ACHN (cell line): ENCODE data around the gene DSE.

Experiments used
- DNase-seq: peaks from one replicate; pipeline ENCODE4 v3.0.0-alpha.2; 2015
- in situ Hi-C: cut with HindIII; loops from 2 replicates; pipeline ENCODE4 v1.10.0; 2017; ENCODE audit warnings: low sequenced_read_pairs, low pct_ligation_motif_present, low pct_unique_long_range_greater_than_20kb

DSE gene

DNA sequence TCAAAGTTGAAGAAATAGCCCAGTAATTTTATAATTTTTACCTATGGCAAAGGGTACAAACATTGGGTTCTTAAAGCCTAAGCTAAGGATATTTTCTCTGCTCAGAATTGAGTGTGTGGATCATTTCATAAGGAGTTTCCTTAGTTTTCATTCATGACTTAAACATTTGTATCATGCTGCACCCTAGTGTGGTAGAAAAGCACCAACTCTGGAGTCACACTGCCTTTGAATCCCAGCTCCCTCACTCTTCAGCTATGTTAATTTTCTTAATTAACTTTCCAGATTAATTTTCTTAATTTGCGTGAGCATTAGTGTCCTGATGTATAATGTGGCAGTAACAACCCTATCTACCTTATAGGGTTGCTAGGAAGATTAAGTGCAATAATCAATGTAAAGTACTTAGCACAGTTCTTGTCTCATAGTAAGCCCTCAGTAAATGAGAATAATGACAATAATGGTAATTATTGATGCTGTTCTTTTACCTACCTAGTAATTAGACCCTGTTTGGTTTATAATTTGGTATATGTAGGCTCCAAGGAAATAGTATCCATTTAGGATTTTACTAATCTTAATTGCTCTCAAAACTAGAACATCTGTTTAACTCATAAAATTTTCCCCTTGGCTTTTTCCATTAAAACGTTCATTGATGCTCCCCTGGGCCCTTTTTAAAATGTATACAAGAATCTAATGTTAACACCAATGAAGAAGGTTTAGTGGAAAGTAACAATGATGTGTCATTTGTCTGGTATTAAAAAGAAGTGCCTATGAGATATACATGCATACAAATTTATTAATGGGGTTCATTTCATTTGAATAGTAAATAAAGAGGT lies 31.6 kb downstream of the DSE start:
- DNase-seq, result no peak
- in situ Hi-C loops, result no loop called here

DNA sequence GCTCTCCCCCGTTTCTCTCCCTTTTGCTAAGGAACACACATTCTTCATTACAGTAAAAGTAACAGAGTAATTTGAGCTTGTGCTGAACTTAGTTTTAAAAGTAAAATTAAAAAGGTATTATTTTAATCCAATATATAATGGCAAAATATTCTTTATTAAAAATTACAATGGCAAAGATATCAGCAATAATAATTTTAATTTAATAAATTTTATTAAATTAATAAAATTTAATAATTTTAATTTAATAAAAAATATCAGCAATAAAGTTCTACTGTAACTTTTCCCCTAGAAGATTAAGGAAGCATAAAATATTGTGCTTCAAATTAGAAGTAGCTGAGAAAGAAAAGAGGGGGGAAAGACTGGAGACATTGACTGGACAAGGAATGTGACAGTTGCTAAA lies 32.5 kb downstream of the DSE start:
- in situ Hi-C loops, result no loop called here
- no peak for DNase-seq

DNA sequence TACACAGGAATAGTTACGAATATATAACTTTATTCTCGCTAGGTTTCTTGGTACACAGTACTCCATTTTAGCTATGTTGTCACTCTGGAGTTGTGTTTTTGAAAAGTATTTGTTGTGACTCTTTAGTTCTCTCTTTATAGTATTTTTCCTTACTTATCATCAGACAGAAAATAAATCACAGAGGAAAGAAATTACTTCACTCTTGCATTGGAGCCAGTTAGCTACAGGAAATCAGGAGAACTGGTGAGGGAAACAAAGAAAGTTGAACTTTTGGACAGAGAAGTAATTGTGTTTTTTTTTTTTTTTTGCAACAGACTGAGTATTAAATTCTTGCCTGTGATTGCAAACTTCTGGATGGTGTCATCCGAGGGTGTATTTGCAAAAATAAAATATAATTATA lies 33.9 kb downstream of the DSE start:
- in situ Hi-C loops, result no loop called here
- no peak for DNase-seq

DNA sequence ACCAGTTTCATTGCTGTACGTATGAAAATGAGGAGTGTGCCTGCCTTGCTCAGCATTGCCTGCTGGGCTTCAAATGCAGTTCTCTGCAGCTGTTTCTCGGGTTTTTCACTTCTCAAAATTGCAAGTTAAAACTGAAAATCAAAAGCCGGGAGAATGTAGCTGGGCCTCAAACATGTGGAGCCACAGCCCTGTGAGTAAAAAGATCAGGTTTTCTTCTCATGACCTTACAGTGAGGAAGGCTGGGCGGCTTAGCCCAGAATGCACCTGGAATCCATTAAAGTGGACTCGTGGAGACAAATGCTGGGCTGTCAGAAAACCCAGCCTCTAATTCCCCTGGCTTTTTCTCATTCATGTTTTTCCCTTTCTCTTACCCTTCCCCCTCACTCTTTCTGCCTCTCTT lies 34.4 kb downstream of the DSE start:
- DNase-seq, result no peak
- in situ Hi-C loops, result no loop called here

DNA sequence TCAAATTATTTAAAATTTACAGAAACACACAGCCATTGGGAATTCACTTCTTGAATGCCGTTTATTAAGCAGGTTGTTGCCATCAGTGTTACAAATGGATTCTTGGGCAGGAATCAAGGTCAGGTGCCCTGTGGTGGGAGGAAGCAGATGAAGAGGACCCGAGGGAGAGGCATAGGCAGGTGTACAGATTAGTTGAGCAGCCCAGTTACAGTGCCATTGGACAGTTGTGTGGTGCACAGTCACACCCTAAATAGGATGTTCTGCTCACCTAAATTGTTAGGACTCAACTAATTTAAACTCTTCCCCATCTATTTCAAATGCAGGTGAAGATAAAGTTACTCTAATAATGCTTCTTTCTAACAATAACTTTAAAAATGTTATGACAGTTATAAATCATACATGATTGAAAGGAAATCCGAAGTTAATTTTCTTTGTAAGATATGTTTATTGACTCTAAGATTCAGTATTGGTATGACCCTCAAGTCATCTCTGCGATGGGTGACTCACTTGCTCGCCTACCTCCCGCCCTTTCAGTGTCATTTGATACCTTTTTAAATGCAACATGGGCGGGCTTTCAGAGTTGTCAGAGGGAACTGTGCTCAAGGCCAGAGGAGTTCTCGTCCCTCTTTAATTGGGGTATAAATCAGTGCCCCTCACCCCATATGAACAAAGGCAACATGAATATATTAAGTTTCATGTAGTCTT lies 35.1 kb downstream of the DSE start:
- no peak for DNase-seq
- in situ Hi-C loops, result no loop called here

DNA sequence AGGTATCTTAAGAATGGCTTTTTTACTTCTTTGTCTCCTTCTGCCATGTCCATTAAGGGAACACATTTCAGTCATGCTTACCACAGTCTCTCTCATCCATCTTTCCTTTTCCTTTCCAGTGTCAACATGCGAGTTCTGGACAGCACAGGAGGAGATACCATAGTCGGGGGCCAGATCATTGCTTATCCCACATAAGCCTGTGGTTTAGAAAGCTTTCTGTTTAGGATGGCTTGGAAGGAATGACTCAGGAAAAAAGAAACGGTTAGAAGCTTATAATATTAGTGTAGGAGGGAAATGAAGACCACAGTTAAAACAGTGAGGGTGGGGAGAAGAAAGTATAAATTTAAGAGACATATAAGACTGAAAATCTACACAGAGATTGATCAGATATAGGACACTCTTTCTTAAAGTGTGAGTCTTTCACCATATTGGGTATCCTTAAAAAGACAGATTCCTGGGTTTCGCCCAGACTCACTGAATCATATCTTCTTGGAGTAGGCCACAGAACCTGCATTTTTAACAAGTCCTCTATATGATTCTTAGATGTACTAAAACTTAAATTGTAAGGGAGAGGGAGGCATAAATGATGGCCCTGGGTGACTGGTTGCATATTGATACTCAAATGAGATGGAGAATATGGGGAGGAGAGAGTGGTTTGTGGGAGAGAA lies 36.1 kb downstream of the DSE start:
- no peak for DNase-seq
- in situ Hi-C loops, result no loop called here

DNA sequence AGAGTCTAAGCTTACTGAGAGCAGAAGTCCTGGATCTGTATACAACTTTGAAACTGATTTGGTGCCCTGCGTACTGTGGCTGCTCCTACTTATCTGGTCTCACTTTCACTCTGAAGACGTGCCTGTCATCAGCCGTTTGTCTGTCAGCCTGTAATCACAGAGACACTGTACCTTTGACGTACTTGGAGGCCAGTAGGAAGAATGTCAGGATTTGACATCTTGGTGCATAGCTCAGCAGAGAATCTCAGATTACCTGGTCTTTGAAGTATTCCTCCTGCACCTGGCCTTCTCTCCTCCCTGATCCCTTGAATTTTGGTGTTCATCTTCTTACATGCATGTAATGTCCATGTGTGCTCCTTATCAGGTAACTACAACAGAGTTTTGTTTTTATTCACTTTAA lies 37.7 kb downstream of the DSE start:
- in situ Hi-C loops, result no loop called here
- DNase-seq, result no peak

DNA sequence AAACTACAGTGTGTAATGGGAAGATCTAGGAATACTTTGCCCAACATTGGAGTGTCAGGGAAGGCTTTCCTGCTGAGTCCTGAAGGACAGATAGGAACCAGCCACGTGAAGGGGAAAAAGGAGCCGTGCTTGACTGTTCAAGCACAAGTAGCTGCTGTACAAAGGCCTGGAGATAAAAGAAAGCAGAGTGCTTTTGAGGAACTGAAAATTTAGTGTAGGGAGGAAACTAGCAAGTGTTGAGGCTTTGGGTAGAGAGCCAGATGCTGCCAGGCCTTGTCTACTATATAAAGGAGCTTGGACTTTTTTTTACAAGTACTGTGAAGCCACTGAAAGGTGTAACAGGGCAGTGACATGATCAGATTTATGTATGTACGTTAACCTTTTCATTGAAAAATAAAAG lies 39.0 kb downstream of the DSE start:
- DNase-seq, result no peak
- in situ Hi-C loops, result no loop called here

DNA sequence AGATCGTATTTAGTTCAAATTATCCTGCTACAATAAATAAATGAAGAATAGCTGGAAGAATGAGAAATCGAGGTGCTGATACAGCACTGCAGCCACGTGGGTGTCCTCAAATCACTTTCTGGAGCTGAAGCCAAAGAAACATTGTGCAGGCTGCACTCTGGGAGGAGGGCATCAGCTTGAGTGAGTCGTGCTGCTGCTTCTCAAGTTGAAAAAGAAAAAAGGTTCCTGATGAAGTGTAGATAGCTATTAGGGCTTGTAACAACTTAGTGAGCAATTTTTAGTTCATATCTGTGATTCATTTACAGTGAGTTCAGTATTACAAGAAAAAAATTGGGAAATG lies 40.5 kb downstream of the DSE start:
- in situ Hi-C loops, result no loop called here
- DNase-seq, result peak; percentile 26

DNA sequence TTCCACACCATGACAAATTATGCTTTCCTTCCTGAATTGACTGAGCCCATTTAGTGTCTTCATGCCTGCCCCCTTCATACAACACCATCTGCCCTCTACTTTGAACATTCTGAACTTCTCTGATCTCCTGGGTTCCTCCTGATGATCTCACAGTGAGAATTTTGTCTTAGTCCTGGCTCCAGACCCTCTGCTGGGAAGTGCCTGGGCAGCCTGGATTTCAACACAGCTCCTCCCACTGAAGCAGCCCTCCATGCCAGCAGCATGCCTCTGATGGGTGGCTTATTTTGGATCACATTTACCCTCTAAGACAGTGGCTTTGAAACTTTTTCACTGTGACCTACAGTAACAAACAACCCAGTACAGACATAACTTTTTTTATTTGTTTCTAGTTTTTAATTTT lies 41.5 kb downstream of the DSE start:
- in situ Hi-C loops, result no loop called here
- DNase-seq, result no peak

DNA sequence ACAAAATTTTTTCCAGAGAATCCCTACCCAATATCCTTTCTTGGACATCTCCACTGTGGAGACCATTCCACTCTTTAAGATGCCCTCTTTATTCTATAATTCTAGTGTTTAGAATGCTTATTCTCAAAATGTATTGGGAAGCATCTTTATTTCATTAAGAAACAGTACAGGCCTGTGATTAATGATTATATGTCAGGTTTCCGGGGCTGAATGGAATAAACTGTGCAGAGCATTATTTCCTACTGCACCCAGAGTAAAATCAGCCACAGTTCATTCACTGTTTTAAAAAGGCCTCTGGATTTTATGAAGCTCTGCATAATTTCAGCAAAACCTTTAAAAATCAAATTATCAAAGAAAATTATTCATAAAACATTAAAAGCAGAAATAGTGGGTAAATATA lies 42.6 kb downstream of the DSE start:
- in situ Hi-C loops, result no loop called here
- DNase-seq, result no peak

DNA sequence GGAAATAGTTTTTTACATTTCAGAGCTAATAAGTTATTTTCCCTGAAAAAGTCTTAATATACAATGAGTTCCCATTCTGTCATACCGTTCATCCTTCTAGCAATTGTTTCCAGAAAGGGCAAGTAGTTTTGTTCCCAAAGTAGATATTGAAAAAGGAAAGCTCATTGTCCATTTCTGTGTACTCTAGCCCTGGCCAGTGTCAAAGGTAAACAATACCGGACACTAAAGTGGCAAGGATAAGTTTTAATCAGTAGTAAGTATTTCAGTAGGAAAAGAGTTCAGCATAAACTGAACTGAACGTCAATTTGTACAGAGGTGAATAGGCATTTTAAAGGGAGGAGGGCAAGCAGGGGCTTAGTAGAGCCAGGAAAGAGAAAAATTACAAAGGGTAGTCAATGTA lies 46.9 kb downstream of the DSE start:
- no peak for DNase-seq
- in situ Hi-C loops, result no loop called here

DNA sequence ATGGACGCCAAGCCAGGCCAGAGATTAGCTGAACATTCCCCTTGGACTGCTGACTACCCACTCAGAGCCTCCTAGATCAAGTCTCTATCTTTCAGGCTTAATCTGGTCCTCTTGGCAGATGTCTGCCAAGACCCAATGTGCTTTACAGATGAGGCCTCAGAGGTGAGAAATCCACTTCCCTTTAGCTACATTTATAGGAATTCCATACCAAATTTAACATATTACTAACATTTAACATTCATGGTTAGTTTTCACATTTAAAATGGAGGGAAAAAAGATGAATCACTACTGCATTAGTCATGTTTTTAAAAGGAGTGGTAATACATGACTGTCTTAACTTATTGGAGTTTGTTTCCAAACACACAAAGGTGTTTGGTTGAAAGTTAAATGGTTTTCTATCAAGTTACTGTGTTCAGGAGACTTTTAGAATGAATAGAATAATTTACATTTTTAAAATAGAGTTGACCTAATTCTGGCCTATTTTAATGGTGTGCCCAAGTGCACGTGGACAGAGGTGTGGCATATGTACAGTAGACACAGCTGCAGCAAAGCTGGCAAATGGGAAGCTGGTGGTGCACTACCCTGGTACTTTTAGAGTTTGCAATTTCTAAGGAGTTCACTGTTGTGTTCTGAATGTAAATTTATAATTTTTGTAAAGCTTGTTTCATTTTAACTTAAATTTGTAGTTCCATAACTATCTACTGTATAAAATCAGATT lies 48.5 kb downstream of the DSE start:
- in situ Hi-C loops, result no loop called here
- no peak for DNase-seq

DNA sequence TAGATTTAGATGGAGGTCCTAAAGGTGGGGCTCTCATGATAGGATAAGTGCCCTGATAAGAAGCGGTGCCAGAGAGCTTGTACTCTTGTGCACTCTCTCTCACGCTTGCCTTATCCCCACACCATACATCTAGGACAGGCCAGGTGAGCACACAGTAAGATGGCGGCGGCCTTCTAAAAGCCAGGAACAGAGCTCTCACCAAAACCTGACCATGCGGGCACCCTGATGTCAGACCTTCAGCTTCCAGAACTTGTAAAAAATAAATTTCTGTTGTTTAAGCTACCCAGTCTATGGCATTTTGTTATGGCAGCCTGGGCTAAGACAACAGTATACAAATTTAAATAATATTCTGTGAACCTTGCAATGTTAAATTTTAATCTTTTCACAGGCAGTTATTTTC lies 49.6 kb downstream of the DSE start:
- DNase-seq, result no peak
- in situ Hi-C loops, result no loop called here

DNA sequence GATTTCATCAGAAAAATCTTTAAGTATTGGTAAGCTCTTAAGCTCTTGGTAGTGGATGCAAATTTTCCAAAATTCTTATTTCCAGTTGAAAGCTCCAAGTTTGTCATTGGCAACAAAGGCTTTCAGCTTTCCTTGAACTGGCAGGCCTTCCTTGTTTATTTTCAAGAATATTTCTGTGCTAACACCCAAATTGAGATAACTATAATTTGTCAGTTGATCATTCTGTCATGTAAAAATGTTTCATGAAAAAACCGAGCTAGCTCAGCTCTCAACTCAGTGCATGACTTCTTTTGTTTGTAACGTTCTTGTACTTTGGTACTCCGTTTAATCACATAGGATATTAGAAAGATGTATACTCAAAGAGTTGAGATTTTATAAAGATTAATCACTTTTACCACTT lies 51.5 kb downstream of the DSE start:
- DNase-seq, result no peak
- in situ Hi-C loops, result no loop called here

DNA sequence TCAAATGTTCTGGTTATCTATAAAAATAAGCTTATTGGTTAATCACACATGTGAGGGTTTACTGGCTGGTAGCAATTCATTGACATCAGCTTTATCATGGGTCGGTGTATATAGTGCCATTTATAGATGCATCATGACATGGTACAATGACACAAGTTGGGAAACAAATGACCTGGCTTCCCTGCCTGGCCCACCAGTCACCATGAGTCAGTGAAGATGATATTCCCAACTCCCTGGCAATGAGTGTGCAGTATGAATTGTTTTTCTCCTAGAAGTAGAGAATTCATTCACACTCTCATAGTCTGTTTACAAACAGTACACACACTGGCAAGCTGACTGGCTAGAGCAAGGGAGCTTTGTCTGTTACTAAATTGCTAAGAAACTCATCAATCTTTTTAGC lies 53.3 kb downstream of the DSE start:
- in situ Hi-C loops, result no loop called here
- DNase-seq, result no peak

DNA sequence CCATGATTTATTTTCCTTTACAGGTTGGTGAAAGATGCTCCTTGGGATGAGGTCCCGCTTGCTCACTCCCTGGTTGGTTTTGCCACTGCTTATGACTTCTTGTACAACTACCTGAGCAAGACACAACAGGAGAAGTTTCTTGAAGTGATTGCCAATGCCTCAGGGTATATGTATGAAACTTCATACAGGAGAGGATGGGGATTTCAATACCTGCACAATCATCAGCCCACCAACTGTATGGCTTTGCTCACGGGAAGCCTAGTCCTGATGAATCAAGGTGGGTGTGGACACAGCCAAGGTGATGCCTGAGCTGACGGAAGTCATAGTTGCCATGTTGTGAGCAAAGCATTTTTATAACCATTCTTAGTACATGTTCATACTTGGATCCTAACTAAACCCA lies 55.8 kb downstream of the DSE start:
- no peak for DNase-seq
- in situ Hi-C loops, result no loop called here

DNA sequence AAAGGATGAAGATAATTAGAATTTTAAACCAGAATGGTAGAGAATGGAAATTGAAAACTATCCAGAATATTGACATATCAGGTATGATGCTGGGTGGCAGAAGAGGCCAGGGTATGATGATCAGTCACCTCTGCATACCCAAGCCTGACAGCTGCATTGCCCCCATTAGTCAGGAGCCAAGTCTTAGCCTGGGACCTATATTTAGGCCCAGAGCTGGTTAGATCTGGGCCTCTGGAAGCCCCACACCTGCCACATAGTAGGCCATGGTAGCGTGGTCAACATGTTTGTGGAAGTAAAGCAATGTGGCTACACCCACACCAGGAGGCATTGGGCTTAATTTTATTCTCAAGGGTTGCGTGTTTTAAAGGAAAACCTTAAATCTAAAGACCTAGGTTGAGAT lies 58.4 kb downstream of the DSE start:
- DNase-seq, result no peak
- in situ Hi-C loops, result no loop called here

DNA sequence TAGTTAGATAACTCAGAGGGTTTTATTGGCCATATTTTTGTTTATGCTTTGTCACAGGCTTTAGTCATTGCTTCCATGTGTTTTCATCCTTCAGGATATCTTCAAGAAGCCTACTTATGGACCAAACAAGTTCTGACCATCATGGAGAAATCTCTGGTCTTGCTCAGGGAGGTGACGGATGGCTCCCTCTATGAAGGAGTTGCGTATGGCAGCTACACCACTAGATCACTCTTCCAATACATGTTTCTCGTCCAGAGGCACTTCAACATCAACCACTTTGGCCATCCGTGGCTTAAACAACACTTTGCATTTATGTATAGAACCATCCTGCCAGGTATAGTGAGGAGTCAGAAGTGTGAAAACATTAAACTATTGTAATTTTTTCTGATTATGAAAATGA lies 60.1 kb downstream of the DSE start:
- DNase-seq, result no peak
- in situ Hi-C loops, result no loop called here
